GM18909 (cell line): Measurements from ENCODE around the gene PRLHR.
A peak's percentile ranks its signal among the peaks of the same experiment; 100 is the strongest.

Experiments
- ATAC-seq: cut with Tn5 transposase; IDR thresholded peaks from one replicate; pipeline ENCODE4 v1.9.1; 2021; ENCODE audit warnings: mild to moderate bottlenecking; ENCODE audit not compliant: unreplicated experiment, poor library complexity

The PRLHR gene

GRCh38 chr10:118565301-118566075 is 30.0 kb downstream of the PRLHR start:
- no peak for ATAC-seq

- no peak for ATAC-seq
Observed at GRCh38 chr10:118564652-118565051, 30.8 kb downstream of the PRLHR start.

GRCh38 chr10:118564114-118564513 is 31.3 kb downstream of the PRLHR start:
- ATAC-seq: no peak

- ATAC-seq: no peak
Observed at GRCh38 chr10:118563373-118563890, 32.0 kb downstream of the PRLHR start.

- no peak for ATAC-seq
Observed at GRCh38 chr10:118562851-118563250, 32.6 kb downstream of the PRLHR start.

- no peak for ATAC-seq
Observed at GRCh38 chr10:118557946-118558345, 37.5 kb downstream of the PRLHR start.

GRCh38 chr10:118551535-118552100 is 43.8 kb downstream of the PRLHR start:
- no peak for ATAC-seq

GRCh38 chr10:118547282-118547681 is 48.2 kb downstream of the PRLHR start:
- no peak for ATAC-seq

- no peak for ATAC-seq
Observed at GRCh38 chr10:118546479-118546878, 49.0 kb downstream of the PRLHR start.

GRCh38 chr10:118545381-118545780 is 50.1 kb downstream of the PRLHR start:
- ATAC-seq: no peak

GRCh38 chr10:118544401-118544948 is 51.0 kb downstream of the PRLHR start:
- ATAC-seq: no peak

- peak; percentile 74 for ATAC-seq
Observed at GRCh38 chr10:118543714-118544400, 51.6 kb downstream of the PRLHR start.

GRCh38 chr10:118542745-118543144 is 52.7 kb downstream of the PRLHR start:
- ATAC-seq: no peak

GRCh38 chr10:118542205-118542604 is 53.2 kb downstream of the PRLHR start:
- no peak for ATAC-seq

GRCh38 chr10:118541718-118542117 is 53.7 kb downstream of the PRLHR start:
- ATAC-seq: no peak
